Fibroblast of skin of back (primary cell): Measurements from ENCODE around the gene SEMA3E.

Experiments
- DNase-seq: peaks from one replicate; pipeline ENCODE4 v3.0.0-alpha.2; 2013

The SEMA3E gene

DNA sequence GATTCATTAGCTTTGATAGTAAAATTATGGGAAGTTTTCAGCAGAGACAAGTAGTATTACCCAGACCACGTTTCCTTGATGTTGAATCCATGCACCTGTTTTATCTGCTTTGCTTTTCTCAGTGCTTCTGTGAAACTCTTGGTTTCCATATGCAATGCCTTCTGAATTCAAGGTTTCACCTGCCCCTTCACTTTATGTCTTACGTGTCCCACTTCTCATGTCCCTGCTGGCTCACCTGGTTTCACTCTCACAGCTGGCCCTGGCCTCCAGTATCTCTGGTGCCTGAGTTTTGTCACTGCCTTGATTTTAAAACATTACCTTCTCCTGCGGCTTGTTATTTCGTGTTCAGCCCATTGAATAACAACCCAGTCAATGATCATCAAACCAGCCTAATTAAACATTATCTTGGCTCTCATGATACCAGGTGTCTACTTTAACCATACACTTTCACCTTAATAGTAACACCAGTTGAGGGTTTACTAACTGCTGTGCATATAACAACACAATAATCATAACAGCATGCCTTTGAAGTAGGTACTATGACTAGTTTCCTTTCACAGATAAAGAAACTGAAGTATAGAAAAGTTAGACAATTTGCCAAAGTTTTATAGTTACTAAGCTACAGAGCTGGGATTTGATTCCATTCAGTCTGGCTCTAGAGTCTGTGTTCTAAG is 310.5 kb downstream of the SEMA3E start:
- no peak for DNase-seq

GRCh38 chr7:83337050-83337449 is 311.9 kb downstream of the SEMA3E start:
- DNase-seq: no peak

DNA sequence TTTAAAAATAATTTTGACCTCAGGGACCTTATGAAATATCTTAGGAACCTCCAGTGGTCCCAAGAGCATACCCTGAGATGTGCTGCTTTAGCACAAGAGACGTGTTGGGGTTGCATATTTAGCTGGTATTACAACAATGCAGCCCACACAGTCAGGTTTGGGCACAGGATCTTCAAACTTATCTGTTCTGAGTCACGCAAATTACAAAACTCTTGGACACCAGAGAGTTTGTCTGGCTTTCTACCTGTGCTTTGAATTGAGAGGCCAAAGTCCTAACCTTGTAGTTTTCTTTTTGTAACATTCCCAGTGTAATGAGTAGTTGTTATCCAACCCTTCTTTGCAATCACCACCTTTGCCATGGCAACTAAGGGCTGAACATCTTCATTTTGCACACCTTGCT is 322.7 kb downstream of the SEMA3E start:
- no peak for DNase-seq

GRCh38 chr7:83325083-83325482 is 323.9 kb downstream of the SEMA3E start:
- no peak for DNase-seq

GRCh38 chr7:83324596-83324995 is 324.3 kb downstream of the SEMA3E start:
- DNase-seq: no peak

GRCh38 chr7:83321011-83321410 is 327.9 kb downstream of the SEMA3E start:
- DNase-seq: no peak

DNA sequence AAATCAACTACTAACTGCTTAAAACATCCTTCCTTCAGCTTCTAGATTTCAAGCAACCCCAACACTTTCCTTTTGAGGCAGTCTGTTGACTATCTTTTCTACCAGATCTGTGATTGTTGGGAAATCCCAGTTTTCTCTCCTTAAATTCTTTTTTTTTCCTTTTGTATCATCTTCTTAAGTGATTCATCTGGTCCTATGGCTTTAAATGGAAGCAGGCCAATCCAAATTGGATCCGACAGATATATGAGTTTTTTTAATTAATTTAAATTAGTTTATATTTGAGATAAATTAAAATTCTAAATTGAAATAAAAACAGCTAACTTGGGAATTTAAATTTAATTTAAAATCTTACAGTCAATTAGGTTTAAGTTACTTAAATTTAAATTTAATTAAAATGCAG is 335.0 kb downstream of the SEMA3E start:
- DNase-seq: no peak
